K562 (cell line): ENCODE results near the gene RARRES2. TPM values are rescaled to one million over a fixed set of nuclear protein-coding genes. Genes with fewer than 3 reads are reported as not detected.
A peak's percentile ranks its signal among the peaks of the same experiment; 100 is the strongest.

Source experiments
- BACH1 ChIP-seq: fragments of 200-800 bp; sonication (Bioruptor generic); IDR thresholded peaks from 2 replicates; pipeline ENCODE4 v1.6.1; 2016; ENCODE audit warnings: missing genetic modification characterization, missing compliant biosample characterization
- BCL6 ChIP-seq: fragments of 250-450 bp; sonication (Bioruptor Pico); IDR thresholded peaks from 2 replicates; pipeline ENCODE4 v1.4.0; 2020
- CHD4 ChIP-seq: fragments of 200-600 bp; sonication (generic); IDR thresholded peaks from 3 replicates; pipeline ENCODE4 v1.6.1; 2012; ENCODE audit warnings: low read depth, mild to moderate bottlenecking, mixed read lengths, low read length, inconsistent platforms; ENCODE audit not compliant: insufficient read depth, insufficient replicate concordance, poor library complexity, severe bottlenecking
- COPS2 ChIP-seq: fragments of 450-650 bp; conservative IDR thresholded peaks from 2 replicates; pipeline ENCODE4 v1.6.1; 2016; ENCODE audit warnings: mild to moderate bottlenecking, moderate library complexity
- HDAC3 ChIP-seq: fragments of 450-650 bp; IDR thresholded peaks from 2 replicates; pipeline ENCODE4 v1.6.1; 2018; ENCODE audit warnings: borderline replicate concordance, mild to moderate bottlenecking, moderate library complexity; ENCODE audit not compliant: partially characterized antibody
- JUND ChIP-seq, 2 experiments: IDR thresholded peaks; 2 replicates in 1 of 2; 3 replicates in 1 of 2; pipeline ENCODE4 v1.6.1; 2011; ENCODE audit warnings: borderline replicate concordance in 2 of 2, low read depth in 2 of 2, low read length in 2 of 2, improper control_type of control experiment in 1 of 2, missing biosample characterization in 1 of 2, missing genetic modification characterization in 1 of 2, missing genetic modification reagents in 1 of 2
- KDM5B ChIP-seq: fragments of 200-600 bp; sonication (generic); IDR thresholded peaks from 2 replicates; pipeline ENCODE4 v1.6.1; 2012; ENCODE audit warnings: low read depth, mild to moderate bottlenecking, moderate library complexity, low read length, control low read depth, inconsistent platforms; ENCODE audit not compliant: insufficient replicate concordance
- NR2C1 ChIP-seq, 2 experiments: fragments of 450-650 bp; IDR thresholded peaks; 2 replicates each; pipeline ENCODE4 v1.6.1; 2017; ENCODE audit warnings: mild to moderate bottlenecking in 2 of 2, antibody characterized with exemption in 1 of 2, inconsistent platforms in 1 of 2, missing compliant biosample characterization in 1 of 2, missing genetic modification characterization in 1 of 2
- OTX1 ChIP-seq: fragments of 450-650 bp; formaldehyde crosslinking; IDR thresholded peaks from 2 replicates; pipeline ENCODE4 v1.4.0; 2022; ENCODE audit warnings: mild to moderate bottlenecking
- RBM17 ChIP-seq: fragments of 200-400 bp; formaldehyde crosslinking; IDR thresholded peaks from 2 replicates; pipeline ENCODE4 v1.6.1; 2017; ENCODE audit warnings: low read depth, mild to moderate bottlenecking, low read length, borderline replicate concordance
- SP1 ChIP-seq: sonication (generic); formaldehyde crosslinking; IDR thresholded peaks from 2 replicates; pipeline ENCODE4 v1.8.1; 2022; ENCODE audit warnings: mild to moderate bottlenecking, missing genetic modification reagents
- THRAP3 ChIP-seq: fragments of 450-650 bp; IDR thresholded peaks from 2 replicates; pipeline ENCODE4 v1.6.1; 2016; ENCODE audit warnings: mild to moderate bottlenecking, inconsistent platforms, borderline replicate concordance
- TRIM24 ChIP-seq, 2 experiments: fragments of 450-650 bp; IDR thresholded peaks; 2 replicates each; pipeline ENCODE4 v1.6.1; 2016
- U2AF2 ChIP-seq: fragments of 200-400 bp; formaldehyde crosslinking; optimal IDR thresholded peaks from 2 replicates; pipeline ENCODE3; 2017; ENCODE audit warnings: low read depth, mild to moderate bottlenecking, low read length
- XRCC3 ChIP-seq: fragments of 450-650 bp; IDR thresholded peaks from 2 replicates; pipeline ENCODE4 v1.6.1; 2017; ENCODE audit warnings: mild to moderate bottlenecking, moderate library complexity
- ZC3H4 ChIP-seq: sonication (generic); formaldehyde crosslinking; IDR thresholded peaks from 2 replicates; pipeline ENCODE4 v1.9.0; 2021; ENCODE audit warnings: missing genetic modification reagents, borderline replicate concordance
- ZFX ChIP-seq: sonication (generic); formaldehyde crosslinking; IDR thresholded peaks from 2 replicates; pipeline ENCODE4 v1.8.0; 2022; ENCODE audit warnings: mild to moderate bottlenecking, missing genetic modification reagents, moderate library complexity
- ZNF217 ChIP-seq: sonication (generic); formaldehyde crosslinking; IDR thresholded peaks from 2 replicates; pipeline ENCODE4 v1.8.0; 2022; ENCODE audit warnings: mild to moderate bottlenecking, missing genetic modification reagents
- ZNF282 ChIP-seq: sonication (generic); formaldehyde crosslinking; IDR thresholded peaks from 2 replicates; pipeline ENCODE4 v1.8.1; 2023; ENCODE audit warnings: missing genetic modification reagents
- ZNF57 ChIP-seq: fragments of 450-650 bp; formaldehyde crosslinking; IDR thresholded peaks from 2 replicates; pipeline ENCODE4 v1.4.0; 2020; ENCODE audit warnings: mild to moderate bottlenecking, moderate library complexity
- ZNF644 ChIP-seq: fragments of 200-800 bp; sonication (Bioruptor generic); IDR thresholded peaks from 2 replicates; pipeline ENCODE4 v1.6.1; 2016; ENCODE audit warnings: low read depth, missing genetic modification characterization, missing compliant biosample characterization
- polyA plus RNA-seq, 8 experiments: library from polyadenylated mRNA; depleted of rRNA in 4 of 8; stranded (reverse) in 5 of 8; unstranded in 3 of 8; fragments of >200 nt; fragmentation: Nextera tagmentation in 2 of 8; fragmentation: Illumina TruSeq in 1 of 8; extraction: Ambion mirVana in 2 of 8; extraction: Trizol in 1 of 8; gene quantifications; 2 replicates each; pipeline versions ENCODE4 v1.2.1 to v1.2.3, GENCODE V29; 2011 to 2014; ENCODE audit warnings: inconsistent platforms in 1 of 8, missing spikeins in 1 of 8
- total RNA-seq, 7 experiments: library from RNA; depleted of rRNA in 6 of 7; stranded (reverse); fragments of >200 nt in 6 of 7; fragmentation: Illumina TruSeq in 2 of 7; extraction: Trizol in 2 of 7; gene quantifications; 2 replicates each; pipeline versions ENCODE4 v1.2.1 to v1.2.3, GENCODE V29; 2011 to 2021; ENCODE audit warnings: low replicate concordance in 1 of 7
- TF ChIP-seq, protein P1 (sequence below): fragments of 250-450 bp; sonication (Bioruptor Pico); IDR thresholded peaks from 2 replicates; pipeline ENCODE4 v1.4.0; 2020
- TF ChIP-seq, protein P2 (sequence below): fragments of 150-350 bp; IDR thresholded peaks from 2 replicates; pipeline ENCODE4 v1.6.1; 2014; ENCODE audit warnings: low read depth, mild to moderate bottlenecking, low read length, borderline replicate concordance
- TF ChIP-seq, protein P3 (sequence below): sonication (generic); formaldehyde crosslinking; IDR thresholded peaks from 2 replicates; pipeline ENCODE4 v1.8.1; 2022; ENCODE audit warnings: missing genetic modification reagents

RARRES2 gene
- total and polyA plus RNA-seq, 9 of the 15 experiments (the other 6 are each of a cell fraction or from before 2014, with no cell fraction given): 0.11 to 1.7 (median 0.23) TPM; not detected in 6

DNA sequence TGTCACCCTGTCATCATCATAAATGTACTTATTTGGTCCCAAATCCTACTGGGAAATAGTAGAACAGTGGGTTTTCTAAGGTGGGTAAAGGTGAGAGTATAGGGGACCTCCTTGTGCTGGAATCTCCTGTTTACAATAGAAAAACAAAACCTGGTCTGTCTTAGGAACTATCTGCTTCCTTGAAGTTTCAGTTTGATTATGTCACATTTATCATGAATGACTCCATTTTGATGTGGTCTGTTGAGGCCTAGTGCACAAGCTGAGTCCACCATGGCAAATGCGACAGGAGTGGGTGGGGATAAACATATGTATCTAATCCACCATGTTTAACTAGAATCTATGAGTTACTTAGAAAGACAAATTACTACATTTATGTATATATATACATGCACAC, 14.2 kb upstream of the RARRES2 start (continued):
- TF ChIP-seq, protein P1, sequence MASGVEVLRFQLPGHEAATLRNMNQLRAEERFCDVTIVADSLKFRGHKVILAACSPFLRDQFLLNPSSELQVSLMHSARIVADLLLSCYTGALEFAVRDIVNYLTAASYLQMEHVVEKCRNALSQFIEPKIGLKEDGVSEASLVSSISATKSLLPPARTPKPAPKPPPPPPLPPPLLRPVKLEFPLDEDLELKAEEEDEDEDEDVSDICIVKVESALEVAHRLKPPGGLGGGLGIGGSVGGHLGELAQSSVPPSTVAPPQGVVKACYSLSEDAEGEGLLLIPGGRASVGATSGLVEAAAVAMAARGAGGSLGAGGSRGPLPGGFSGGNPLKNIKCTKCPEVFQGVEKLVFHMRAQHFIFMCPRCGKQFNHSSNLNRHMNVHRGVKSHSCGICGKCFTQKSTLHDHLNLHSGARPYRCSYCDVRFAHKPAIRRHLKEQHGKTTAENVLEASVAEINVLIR: 0 out of 2 replicates have a peak, but pooled peaks have one; percentile 29
- TF ChIP-seq XRCC3 (no peak), CHD4 (peak; percentile 16), ZC3H4 (CRISPR knock-in tag) (no peak), SP1 (no peak), ZNF217 (CRISPR knock-in tag) (no peak), ZNF644 (tag) (no peak), U2AF2 (no peak), TRIM24 (IDR thresholded peaks at IDR 0.05) (no peak), HDAC3 (no peak), COPS2 (no peak), OTX1 (CRISPR knock-in tag) (no peak), ZNF282 (CRISPR knock-in tag) (no peak), BCL6 (CRISPR knock-in tag) (no peak), ZNF57 (CRISPR knock-in tag) (no peak), RBM17 (no peak), THRAP3 (no peak), BACH1 (peak; percentile 71; the same call in 1 of the 2 replicates), ZFX (CRISPR knock-in tag) (peak; percentile 43), KDM5B (no peak), JUND (IDR thresholded peaks at IDR 0.05; ENCODE audit: borderline replicate concordance, low read depth, low read length) (no peak), JUND (tag; IDR thresholded peaks at IDR 0.05; ENCODE audit: borderline replicate concordance, low read depth, low read length) (peak; percentile 83; the same call in 2 of the 3 replicates), NR2C1 (IDR thresholded peaks at IDR 0.05) (no peak), NR2C1 (tag; IDR thresholded peaks at IDR 0.05) (peak; percentile 86)
- TF ChIP-seq, protein P2, sequence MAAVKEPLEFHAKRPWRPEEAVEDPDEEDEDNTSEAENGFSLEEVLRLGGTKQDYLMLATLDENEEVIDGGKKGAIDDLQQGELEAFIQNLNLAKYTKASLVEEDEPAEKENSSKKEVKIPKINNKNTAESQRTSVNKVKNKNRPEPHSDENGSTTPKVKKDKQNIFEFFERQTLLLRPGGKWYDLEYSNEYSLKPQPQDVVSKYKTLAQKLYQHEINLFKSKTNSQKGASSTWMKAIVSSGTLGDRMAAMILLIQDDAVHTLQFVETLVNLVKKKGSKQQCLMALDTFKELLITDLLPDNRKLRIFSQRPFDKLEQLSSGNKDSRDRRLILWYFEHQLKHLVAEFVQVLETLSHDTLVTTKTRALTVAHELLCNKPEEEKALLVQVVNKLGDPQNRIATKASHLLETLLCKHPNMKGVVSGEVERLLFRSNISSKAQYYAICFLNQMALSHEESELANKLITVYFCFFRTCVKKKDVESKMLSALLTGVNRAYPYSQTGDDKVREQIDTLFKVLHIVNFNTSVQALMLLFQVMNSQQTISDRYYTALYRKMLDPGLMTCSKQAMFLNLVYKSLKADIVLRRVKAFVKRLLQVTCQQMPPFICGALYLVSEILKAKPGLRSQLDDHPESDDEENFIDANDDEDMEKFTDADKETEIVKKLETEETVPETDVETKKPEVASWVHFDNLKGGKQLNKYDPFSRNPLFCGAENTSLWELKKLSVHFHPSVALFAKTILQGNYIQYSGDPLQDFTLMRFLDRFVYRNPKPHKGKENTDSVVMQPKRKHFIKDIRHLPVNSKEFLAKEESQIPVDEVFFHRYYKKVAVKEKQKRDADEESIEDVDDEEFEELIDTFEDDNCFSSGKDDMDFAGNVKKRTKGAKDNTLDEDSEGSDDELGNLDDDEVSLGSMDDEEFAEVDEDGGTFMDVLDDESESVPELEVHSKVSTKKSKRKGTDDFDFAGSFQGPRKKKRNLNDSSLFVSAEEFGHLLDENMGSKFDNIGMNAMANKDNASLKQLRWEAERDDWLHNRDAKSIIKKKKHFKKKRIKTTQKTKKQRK: no peak
- TF ChIP-seq, protein P3, sequence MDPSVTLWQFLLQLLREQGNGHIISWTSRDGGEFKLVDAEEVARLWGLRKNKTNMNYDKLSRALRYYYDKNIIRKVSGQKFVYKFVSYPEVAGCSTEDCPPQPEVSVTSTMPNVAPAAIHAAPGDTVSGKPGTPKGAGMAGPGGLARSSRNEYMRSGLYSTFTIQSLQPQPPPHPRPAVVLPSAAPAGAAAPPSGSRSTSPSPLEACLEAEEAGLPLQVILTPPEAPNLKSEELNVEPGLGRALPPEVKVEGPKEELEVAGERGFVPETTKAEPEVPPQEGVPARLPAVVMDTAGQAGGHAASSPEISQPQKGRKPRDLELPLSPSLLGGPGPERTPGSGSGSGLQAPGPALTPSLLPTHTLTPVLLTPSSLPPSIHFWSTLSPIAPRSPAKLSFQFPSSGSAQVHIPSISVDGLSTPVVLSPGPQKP (CRISPR knock-in tag): no peak
